Endothelial cell of umbilical vein (primary cell): ENCODE results near the gene NCS1. TPM values are rescaled to one million over a fixed set of nuclear protein-coding genes. Genes with fewer than 3 reads are reported as not detected.

Experiments used
- BruUV-seq: library from RNA; stranded (reverse); fragments of 400-500 nt; replicated peaks from 2 replicates; lab custom pipeline; 2021; lab: Mats Ljungman, UMichigan
- CTCF ChIA-PET: fragments of 300-600, 350-600 bp; sonication (Branson Sonifier 250); formaldehyde crosslinking; loops from one replicate; lab custom pipeline; 2021; ENCODE audit warnings: antibody characterized with exemption, inconsistent platforms; lab: Charles Lee
- POLR2A ChIA-PET: fragments of 300-600, 350-600 bp; sonication (Branson Sonifier 250); formaldehyde crosslinking; loops from one replicate; lab custom pipeline; 2021; ENCODE audit warnings: antibody characterized with exemption, inconsistent platforms; lab: Charles Lee
- DNase-seq: peaks from one replicate; pipeline ENCODE4 v3.0.0-alpha.2; 2011; ENCODE audit warnings: low read depth, low spot score
- FAIRE-seq: peaks from 2 replicates; lab custom pipeline; 2011; peaks lifted over from hg19 to GRCh38; lab: Jason Lieb, UNC
- H2AFZ ChIP-seq: 2 replicates; pipeline ENCODE4 v1.6.0; 2012; ENCODE audit warnings: low read depth, low read length, control low read depth, inconsistent platforms
- H3K27ac ChIP-seq: 2 replicates; pipeline ENCODE4 v1.5.1; 2011; ENCODE audit warnings: low read depth, mild to moderate bottlenecking, control low read depth, low read length, moderate library complexity; ENCODE audit not compliant: insufficient read depth
- H3K27me3 ChIP-seq, 2 experiments: 2 replicates each; pipeline versions ENCODE4 v1.6.0 to v1.6.1; 2011; ENCODE audit warnings: low read length in 2 of 2, mixed read lengths in 1 of 2; ENCODE audit not compliant: control insufficient read depth in 2 of 2, insufficient read depth in 2 of 2
- H3K36me3 ChIP-seq, 2 experiments: 2 replicates in 1 of 2; 3 replicates in 1 of 2; pipeline ENCODE4 v1.5.1; 2011; ENCODE audit warnings: low read length in 2 of 2, mild to moderate bottlenecking in 1 of 2, moderate library complexity in 1 of 2; ENCODE audit not compliant: control insufficient read depth in 2 of 2, insufficient read depth in 2 of 2; ENCODE audit errors: extremely low read depth in 1 of 2
- H3K4me1 ChIP-seq: 3 replicates; pipeline ENCODE4 v1.5.1; 2011; ENCODE audit warnings: mild to moderate bottlenecking, low read length; ENCODE audit not compliant: control insufficient read depth, insufficient read depth; ENCODE audit errors: extremely low read depth
- H3K4me2 ChIP-seq: 2 replicates; pipeline ENCODE4 v1.6.1; 2011; ENCODE audit warnings: low read length, control low read depth, mixed read lengths; ENCODE audit not compliant: insufficient read depth
- H3K4me3 ChIP-seq, 3 experiments: fragments of 200-600 bp in 1 of 3; sonication (generic), shearing (Covaris generic) in 1 of 3; replicated peaks in 1 of 3; 2 replicates each; pipeline ENCODE4 v1.5.1; 2011 to 2016; ENCODE audit warnings: control low read depth in 3 of 3, low read length in 3 of 3, mild to moderate bottlenecking in 2 of 3, inconsistent platforms in 1 of 3, low read depth in 1 of 3, moderate library complexity in 1 of 3; ENCODE audit not compliant: insufficient read depth in 1 of 3
- H3K79me2 ChIP-seq: 2 replicates; pipeline ENCODE4 v1.6.0; 2012; ENCODE audit warnings: low read length, inconsistent platforms; ENCODE audit not compliant: control insufficient read depth, insufficient read depth
- H3K9ac ChIP-seq: replicated peaks from 2 replicates; pipeline ENCODE3; 2011; ENCODE audit warnings: low read length, control low read depth; ENCODE audit not compliant: insufficient read depth; ENCODE audit errors: extremely low read depth
- H3K9me1 ChIP-seq: replicated peaks from 3 replicates; pipeline ENCODE4 v1.6.0; 2011; ENCODE audit warnings: mild to moderate bottlenecking, low read length; ENCODE audit not compliant: control insufficient read depth, insufficient read depth; ENCODE audit errors: extremely low read depth
- H3K9me3 ChIP-seq: replicated peaks from 2 replicates; pipeline ENCODE4 v1.5.1; 2012; ENCODE audit warnings: low read length, inconsistent platforms; ENCODE audit not compliant: control insufficient read depth, insufficient read depth
- H4K20me1 ChIP-seq: replicated peaks from 2 replicates; pipeline ENCODE3; 2011; ENCODE audit warnings: mild to moderate bottlenecking, low read length; ENCODE audit not compliant: control insufficient read depth, insufficient read depth; ENCODE audit errors: extremely low read depth
- EZH2 ChIP-seq: IDR thresholded peaks from 2 replicates; pipeline ENCODE4 v1.6.1; 2012; ENCODE audit warnings: borderline replicate concordance, low read depth, mild to moderate bottlenecking, moderate library complexity, low read length, inconsistent platforms; ENCODE audit not compliant: severe bottlenecking
- FOS ChIP-seq: IDR thresholded peaks from 2 replicates; pipeline ENCODE4 v1.6.1; 2011; ENCODE audit warnings: mild to moderate bottlenecking, low read length, moderate library complexity, borderline replicate concordance; ENCODE audit not compliant: insufficient read depth
- GATA2 ChIP-seq: IDR thresholded peaks from 2 replicates; pipeline ENCODE4 v1.7.0; 2011; ENCODE audit warnings: low read depth, mild to moderate bottlenecking, moderate library complexity, mixed read lengths, low read length; ENCODE audit not compliant: insufficient read length, insufficient read depth
- JUN ChIP-seq: IDR thresholded peaks from 2 replicates; pipeline ENCODE4 v1.6.1; 2011; ENCODE audit warnings: borderline replicate concordance, low read depth; ENCODE audit not compliant: insufficient read length, insufficient read depth
- MYC ChIP-seq: IDR thresholded peaks from one replicate; pipeline ENCODE4 v1.6.1; 2011; ENCODE audit warnings: mild to moderate bottlenecking, low read depth, low read length
- POLR2A ChIP-seq: IDR thresholded peaks from 2 replicates; pipeline ENCODE4 v1.6.1; 2012; ENCODE audit warnings: low read depth, mild to moderate bottlenecking, control low read depth, low read length
- POLR2AphosphoS5 ChIP-seq: IDR thresholded peaks from 2 replicates; pipeline ENCODE4 v1.6.1; 2012; ENCODE audit warnings: low read depth, mild to moderate bottlenecking, control low read depth, low read length, moderate library complexity; ENCODE audit not compliant: insufficient read depth
- dilution Hi-C: fragments of 300-500 bp; cut with MboI; formaldehyde crosslinking; loops from one replicate; pipeline ENCODE4 v1.15.0; 2019; ENCODE audit warnings: low sequenced_read_pairs; ENCODE audit not compliant: extremely low pct_ligation_motif_present
- intact Hi-C: fragments of 100-400 bp; cut with micrococcal nuclease; formaldehyde crosslinking; loops from one replicate; pipeline ENCODE4 v1.10.0; 2022
- polyA plus RNA-seq, 4 experiments: library from polyadenylated mRNA; depleted of rRNA in 3 of 4; stranded (reverse) in 3 of 4; unstranded in 1 of 4; fragments of >200 nt; gene quantifications; 2 replicates each; pipeline versions ENCODE4 v1.2.1 to v1.2.3, GENCODE V29; 2011 to 2012; ENCODE audit warnings: missing spikeins in 1 of 4
- total RNA-seq: library from RNA; stranded (reverse); gene quantifications from 2 replicates; pipeline ENCODE4 v1.2.3, GENCODE V29; 2021
- TF ChIP-seq, protein P1 (sequence below), 2 donors: IDR thresholded peaks; 1 replicate in 1 of 2; 2 replicates in 1 of 2; pipeline ENCODE4 v1.5.1; 2011; ENCODE audit warnings: low read length in 2 of 2, mild to moderate bottlenecking in 2 of 2, moderate library complexity in 2 of 2, control low read depth in 1 of 2, inconsistent platforms in 1 of 2, low read depth in 1 of 2; ENCODE audit not compliant: insufficient read depth in 1 of 2; ENCODE audit errors: extremely low read depth in 1 of 2
- TF ChIP-seq, protein P2 (sequence below): IDR thresholded peaks from 2 replicates; pipeline ENCODE4 v1.6.1; 2011; ENCODE audit not compliant: insufficient read depth, insufficient read length

NCS1 gene
- total and polyA plus RNA-seq, 2 donors (not counting 3 experiments of a cell fraction or from before 2014, with no cell fraction given), result 53.6 to 77.4 TPM

DNA sequence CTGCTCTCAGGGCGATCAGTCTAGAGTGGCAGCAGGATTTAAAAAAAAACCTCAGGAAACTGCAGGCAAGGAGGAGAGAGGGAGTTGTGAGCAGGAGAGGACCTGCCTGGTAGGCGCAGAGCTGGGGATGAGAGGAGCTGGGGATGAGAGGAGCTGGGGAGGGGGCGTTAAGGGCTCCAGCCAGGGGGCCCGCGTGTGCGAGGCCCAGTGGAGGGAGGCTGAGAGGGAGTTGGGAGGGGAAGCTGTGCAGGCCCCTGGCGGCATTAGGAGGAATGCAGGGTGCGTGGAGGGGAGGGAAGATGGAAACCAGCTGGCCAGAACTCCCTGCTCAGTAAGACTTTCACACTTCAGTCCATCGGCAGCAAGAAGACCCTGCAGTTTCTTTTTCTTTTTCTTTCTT lies 48.1 kb downstream of the NCS1 start:
- Histone ChIP-seq H3K4me2 (no peak overlapping the region), H3K9ac (no peak overlapping the region), H3K27me3 (no peaks in the 10 kb centered on the region), H3K27ac (no peak overlapping the region), H4K20me1 (no peaks in the 10 kb centered on the region), H3K4me3 (no peak overlapping the region), H3K9me1 (no peaks in the 10 kb centered on the region), H3K4me1 (no peaks in the 10 kb centered on the region), H2AFZ (no peak overlapping the region), H3K79me2 (peaks cover 7% of the 10 kb centered on the region), H3K36me3 (peaks cover 0 to 2% of the 10 kb centered on the region in 2 experiments), H3K9me3 (no peaks in the 10 kb centered on the region)
- BruUV-seq, result no TSS peak
- intact Hi-C loops, result no loop called here
- CTCF ChIA-PET, result interaction anchor here (0.6 to 2.6 kb wide), 3 partner anchors 16 to 241 kb away, joined by 3 to 7 read pairs (median 3); no protein-coding TSS in a partner anchor
- FAIRE-seq (no peak), DNase-seq (no peak)
- POLR2A ChIA-PET, result no interaction called here
- dilution Hi-C loops, result no loop called here
- TF ChIP-seq GATA2, result no peak
- TF ChIP-seq, protein P1, sequence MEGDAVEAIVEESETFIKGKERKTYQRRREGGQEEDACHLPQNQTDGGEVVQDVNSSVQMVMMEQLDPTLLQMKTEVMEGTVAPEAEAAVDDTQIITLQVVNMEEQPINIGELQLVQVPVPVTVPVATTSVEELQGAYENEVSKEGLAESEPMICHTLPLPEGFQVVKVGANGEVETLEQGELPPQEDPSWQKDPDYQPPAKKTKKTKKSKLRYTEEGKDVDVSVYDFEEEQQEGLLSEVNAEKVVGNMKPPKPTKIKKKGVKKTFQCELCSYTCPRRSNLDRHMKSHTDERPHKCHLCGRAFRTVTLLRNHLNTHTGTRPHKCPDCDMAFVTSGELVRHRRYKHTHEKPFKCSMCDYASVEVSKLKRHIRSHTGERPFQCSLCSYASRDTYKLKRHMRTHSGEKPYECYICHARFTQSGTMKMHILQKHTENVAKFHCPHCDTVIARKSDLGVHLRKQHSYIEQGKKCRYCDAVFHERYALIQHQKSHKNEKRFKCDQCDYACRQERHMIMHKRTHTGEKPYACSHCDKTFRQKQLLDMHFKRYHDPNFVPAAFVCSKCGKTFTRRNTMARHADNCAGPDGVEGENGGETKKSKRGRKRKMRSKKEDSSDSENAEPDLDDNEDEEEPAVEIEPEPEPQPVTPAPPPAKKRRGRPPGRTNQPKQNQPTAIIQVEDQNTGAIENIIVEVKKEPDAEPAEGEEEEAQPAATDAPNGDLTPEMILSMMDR (IDR thresholded peaks at IDR 0.05; ENCODE audit: extremely low read depth in 1 of 2, insufficient read depth in 1 of 2, low read depth in 1 of 2, low read length in 2 of 2), result no peak

DNA sequence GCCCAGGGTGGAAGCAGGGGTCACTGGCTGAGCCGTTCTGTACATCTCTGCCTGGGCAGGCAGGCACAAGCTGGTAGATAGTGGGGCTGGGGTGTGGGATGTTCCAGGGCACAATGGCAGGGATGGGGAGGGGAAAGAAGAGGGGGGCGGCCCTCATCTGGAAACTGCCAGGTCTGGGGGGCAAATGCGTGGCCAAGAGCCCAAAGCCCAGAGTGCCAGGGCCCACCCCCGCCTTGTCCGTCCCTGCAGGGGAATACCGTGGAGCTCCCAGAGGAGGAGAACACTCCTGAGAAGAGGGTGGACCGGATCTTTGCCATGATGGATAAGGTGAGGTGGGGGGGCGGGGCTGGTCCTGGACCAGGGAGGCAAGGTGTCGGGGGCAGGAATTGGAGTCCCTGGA lies 50.6 kb downstream of the NCS1 start:
- intact Hi-C loops, result no loop called here
- CTCF ChIA-PET, result interaction anchor here (1.3 kb wide), 1 partner anchor 13 kb away, joined by 8 read pairs; no protein-coding TSS in a partner anchor

More for the DNA sequence above, 50.6 kb downstream of the NCS1 start:
- Histone ChIP-seq H3K27ac (no peak overlapping the region), H3K9me3 (no peaks in the 10 kb centered on the region), H3K79me2 (no peaks in the 10 kb centered on the region), H3K4me3 (no peak overlapping the region), H3K27me3 (no peaks in the 10 kb centered on the region), H3K4me1 (no peaks in the 10 kb centered on the region), H3K9me1 (no peaks in the 10 kb centered on the region), H3K36me3 (peaks cover 1 to 7% of the 10 kb centered on the region in 2 experiments), H3K9ac (no peak overlapping the region), H3K4me2 (no peak overlapping the region), H2AFZ (no peak overlapping the region), H4K20me1 (no peaks in the 10 kb centered on the region)
- DNase-seq (no peak), FAIRE-seq (no peak)
- POLR2A ChIA-PET, result no interaction called here
- dilution Hi-C loops, result no loop called here
- TF ChIP-seq EZH2 (no peak), JUN (no peak), POLR2A (no peak), GATA2 (no peak), MYC (no peak), FOS (no peak), POLR2AphosphoS5 (no peak)
- TF ChIP-seq, protein P1 (IDR thresholded peaks at IDR 0.05; ENCODE audit: extremely low read depth in 1 of 2, insufficient read depth in 1 of 2, low read depth in 1 of 2, low read length in 2 of 2), result no peak
- TF ChIP-seq, protein P2, sequence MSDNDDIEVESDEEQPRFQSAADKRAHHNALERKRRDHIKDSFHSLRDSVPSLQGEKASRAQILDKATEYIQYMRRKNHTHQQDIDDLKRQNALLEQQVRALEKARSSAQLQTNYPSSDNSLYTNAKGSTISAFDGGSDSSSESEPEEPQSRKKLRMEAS, result no peak
- BruUV-seq, result no TSS peak
